Transverse colon (tissue), 4 donors: ENCODE results near the gene FUT9. TPM values are rescaled to one million over a fixed set of nuclear protein-coding genes. Genes with fewer than 3 reads are reported as not detected.

Experiments used
- DNase-seq: peaks from one replicate; pipeline ENCODE4 v3.0.0-alpha.2; 2019
- H3K27ac ChIP-seq, 4 donors: fragments of 200-600 bp; sonication (generic); 2 replicates each; pipeline ENCODE4 v1.5.1; 2016 to 2018; ENCODE audit warnings: inconsistent platforms in 4 of 4
- H3K27me3 ChIP-seq: fragments of 200-600 bp; sonication (generic); 2 replicates; pipeline ENCODE4 v1.5.1; 2017; ENCODE audit warnings: inconsistent platforms
- H3K36me3 ChIP-seq, 4 donors: fragments of 200-600 bp; sonication (generic); 2 replicates each; pipeline ENCODE4 v1.5.1; 2017 to 2019; ENCODE audit warnings: inconsistent platforms in 4 of 4
- H3K4me1 ChIP-seq, 4 donors: fragments of 200-600 bp; sonication (generic); 2 replicates each; pipeline ENCODE4 v1.5.1; 2017 to 2020; ENCODE audit warnings: inconsistent platforms in 4 of 4
- H3K4me3 ChIP-seq, 4 donors: fragments of 200-600 bp; sonication (generic); 1 replicate in 1 of 4; 2 replicates in 3 of 4; pipeline versions ENCODE4 v1.5.1 to v1.6.1; 2017 to 2019; ENCODE audit warnings: inconsistent platforms in 4 of 4
- H3K9me3 ChIP-seq, 2 donors: fragments of 200-600 bp; sonication (generic); 2 replicates each; pipeline ENCODE4 v1.5.1; 2017 to 2019; ENCODE audit warnings: inconsistent platforms in 2 of 2
- CTCF ChIP-seq, 5 experiments: fragments of 200-600 bp in 3 of 5; fragments of 450-650 bp in 2 of 5; sonication (generic) in 3 of 5; IDR thresholded peaks; 1 replicate in 2 of 5; 2 replicates in 3 of 5; pipeline ENCODE4 v1.5.1; 2016 to 2017; ENCODE audit warnings: antibody characterized with exemption in 5 of 5, inconsistent platforms in 3 of 5, mild to moderate bottlenecking in 2 of 5, moderate library complexity in 1 of 5
- EP300 ChIP-seq: sonication (generic); formaldehyde crosslinking; IDR thresholded peaks from one replicate; pipeline ENCODE4 v1.6.1; 2017; ENCODE audit warnings: antibody characterized with exemption, low read depth
- POLR2A ChIP-seq: fragments of 450-650 bp; IDR thresholded peaks from one replicate; pipeline ENCODE4 v1.6.1; 2016; ENCODE audit warnings: antibody characterized with exemption, mild to moderate bottlenecking, moderate library complexity
- POLR2AphosphoS5 ChIP-seq, 3 donors: sonication (generic); formaldehyde crosslinking; IDR thresholded peaks; one replicate each; pipeline ENCODE4 v1.6.1; 2016; ENCODE audit warnings: antibody characterized with exemption in 3 of 3
- WGBS, 2 donors: methylation state at CpG; one replicate each; pipeline ENCODE4 v1.1.5; 2018; ENCODE audit warnings: low coverage in 1 of 2; 5-methylcytosine and 5-hydroxymethylcytosine counted together
- in situ Hi-C, 4 donors: fragments of 200-750 bp; cut with MboI; loops; one replicate each; pipeline versions ENCODE4 v1.15.0 to v1.15.1; 2017; ENCODE audit warnings: low sequenced_read_pairs in 3 of 4, low pct_ligation_motif_present in 1 of 4, low pct_unique_long_range_greater_than_20kb in 1 of 4
- intact Hi-C: fragments of 100-400 bp; cut with DNase I; formaldehyde crosslinking; loops from one replicate; pipeline ENCODE4 v1.15.1; 2023; ENCODE audit warnings: low total_unique reads
- total RNA-seq, 4 donors: library from RNA; depleted of rRNA; stranded (reverse); fragments of >200 nt; gene quantifications; one replicate each; pipeline ENCODE4 v1.1.0, GENCODE V29; 2016

Gene FUT9
- total RNA-seq, 4 donors from 2014 or later, result under 0.01 TPM; not detected in 3

GRCh38 chr6:96186094-96186493 is 170.3 kb downstream of the FUT9 start:
- TF ChIP-seq CTCF (IDR thresholded peaks at IDR 0.05) (no peak), POLR2A (no peak), EP300 (no peak), POLR2AphosphoS5 (IDR thresholded peaks at IDR 0.05) (no peak)
- 49 to 54% methylated on average over 2 of the region's 2 CpGs for WGBS, 2 donors

GRCh38 chr6:96186516-96187195 is 170.9 kb downstream of the FUT9 start:
- intact Hi-C loops (no loop called here), in situ Hi-C loops (no loop called here)
- 15 to 17% methylated on average over 2 of the region's 2 CpGs for WGBS, 2 donors
- Histone ChIP-seq H3K36me3 (no peaks in the 10 kb centered on the region), H3K9me3 (no peaks in the 10 kb centered on the region), H3K4me3 (no peak overlapping the region), H3K27ac (no peak overlapping the region), H3K27me3 (no peaks in the 10 kb centered on the region), H3K4me1 (no peaks in the 10 kb centered on the region)
- DNase-seq, result no peak
- TF ChIP-seq POLR2AphosphoS5 (IDR thresholded peaks at IDR 0.05) (no peak), EP300 (no peak), POLR2A (no peak), CTCF (IDR thresholded peaks at IDR 0.05) (no peak)

More at GRCh38 chr6:96186094-96186493, 170.3 kb downstream of the FUT9 start:
- DNase-seq, result no peak
- no peaks in the 10 kb centered on the region for H3K4me1 ChIP-seq
- no peak overlapping the region for H3K27ac ChIP-seq
- intact Hi-C loops, result no loop called here
- in situ Hi-C loops, result no loop called here
- H3K27me3 ChIP-seq, result no peaks in the 10 kb centered on the region
- no peaks in the 10 kb centered on the region for H3K36me3 ChIP-seq
- no peaks in the 10 kb centered on the region for H3K9me3 ChIP-seq
- H3K4me3 ChIP-seq, result no peak overlapping the region

- no peaks in the 10 kb centered on the region for H3K27me3 ChIP-seq
- in situ Hi-C loops (no loop called here), intact Hi-C loops (no loop called here)
- TF ChIP-seq POLR2A (no peak), EP300 (no peak), CTCF (IDR thresholded peaks at IDR 0.05) (no peak), POLR2AphosphoS5 (IDR thresholded peaks at IDR 0.05) (no peak)
- H3K4me1 ChIP-seq, result no peaks in the 10 kb centered on the region
- WGBS, 2 donors, result 6 to 60% methylated on average over 1 of the region's 1 CpG
- H3K27ac ChIP-seq, result no peak overlapping the region
- no peaks in the 10 kb centered on the region for H3K36me3 ChIP-seq
- H3K9me3 ChIP-seq, result no peaks in the 10 kb centered on the region
- no peak overlapping the region for H3K4me3 ChIP-seq
- no peak for DNase-seq
These were observed 178.9 kb downstream of the FUT9 start for GRCh38 chr6:96194675-96195074.

- H3K36me3 ChIP-seq, result no peaks in the 10 kb centered on the region
- H3K27me3 ChIP-seq, result no peaks in the 10 kb centered on the region
- H3K9me3 ChIP-seq, result no peaks in the 10 kb centered on the region
- WGBS, 2 donors, result 77 to 83% methylated on average over 3 of the region's 3 CpGs
- TF ChIP-seq CTCF (IDR thresholded peaks at IDR 0.05) (no peak), POLR2A (no peak), POLR2AphosphoS5 (IDR thresholded peaks at IDR 0.05) (no peak), EP300 (no peak)
- H3K27ac ChIP-seq, result no peak overlapping the region
- no peak overlapping the region for H3K4me3 ChIP-seq
- in situ Hi-C loops, result no loop called here
- no peaks in the 10 kb centered on the region for H3K4me1 ChIP-seq
- intact Hi-C loops, result no loop called here
- DNase-seq, result no peak
These were observed 179.5 kb downstream of the FUT9 start for GRCh38 chr6:96195272-96195671.
